DND-41 (cell line): ENCODE results near the gene TBC1D14.
"Not testable (repeated sequence)": the region's sequence is repeated elsewhere in the genome, so short reads cannot be mapped to it uniquely, and the experiment has no call there.

Source experiments
- ATAC-seq: fragments of 200-7000 bp; cut with Tn5 transposase; 3 replicates; pipeline ENCODE4 v1.9.1; 2021; ENCODE audit warnings: low read depth; ENCODE audit not compliant: insufficient read depth
- DNase-seq: peaks from one replicate; pipeline ENCODE4 v3.0.0-alpha.2; 2020
- H2AFZ ChIP-seq: 2 replicates; pipeline ENCODE4 v1.6.0; 2012; ENCODE audit warnings: low read depth, low read length
- H3K27ac ChIP-seq: 2 replicates; pipeline ENCODE4 v1.5.1; 2012; ENCODE audit warnings: low read length, inconsistent platforms
- H3K27me3 ChIP-seq: fragments of 200-600 bp; sonication (generic); 2 replicates; pipeline ENCODE4 v1.6.0; 2012; ENCODE audit warnings: low read length, mild to moderate bottlenecking, inconsistent platforms; ENCODE audit not compliant: insufficient read depth, poor library complexity
- H3K36me3 ChIP-seq: 2 replicates; pipeline ENCODE4 v1.5.1; 2012; ENCODE audit warnings: low read length, inconsistent platforms; ENCODE audit not compliant: insufficient read depth
- H3K4me1 ChIP-seq: 2 replicates; pipeline ENCODE4 v1.5.1; 2012; ENCODE audit warnings: mild to moderate bottlenecking, low read length; ENCODE audit not compliant: insufficient read depth
- H3K4me2 ChIP-seq: 2 replicates; pipeline ENCODE4 v1.6.0; 2012; ENCODE audit warnings: mild to moderate bottlenecking, moderate library complexity, low read length, inconsistent platforms; ENCODE audit not compliant: insufficient read depth
- H3K4me3 ChIP-seq, 2 experiments: fragments of 200-600 bp in 1 of 2; shearing (Covaris generic) in 1 of 2; 2 replicates each; pipeline ENCODE4 v1.5.1; 2012 to 2016; ENCODE audit warnings: inconsistent platforms in 2 of 2, low read length in 2 of 2, mild to moderate bottlenecking in 2 of 2, low read depth in 1 of 2, moderate library complexity in 1 of 2
- H3K79me2 ChIP-seq: 2 replicates; pipeline ENCODE4 v1.6.0; 2012; ENCODE audit warnings: low read length, inconsistent platforms; ENCODE audit not compliant: insufficient read depth
- H3K9ac ChIP-seq: 2 replicates; pipeline ENCODE4 v1.6.0; 2012; ENCODE audit warnings: low read depth, mild to moderate bottlenecking, inconsistent platforms, low read length, moderate library complexity
- H3K9me3 ChIP-seq: 2 replicates; pipeline ENCODE4 v1.5.1; 2012; ENCODE audit warnings: low read length, moderate library complexity, mild to moderate bottlenecking, inconsistent platforms; ENCODE audit not compliant: insufficient read depth, severe bottlenecking
- H4K20me1 ChIP-seq: 2 replicates; pipeline ENCODE4 v1.6.0; 2012; ENCODE audit warnings: low read length; ENCODE audit not compliant: insufficient read depth
- EZH2 ChIP-seq: IDR thresholded peaks from 3 replicates; pipeline ENCODE4 v1.6.1; 2012; ENCODE audit warnings: borderline replicate concordance, low read depth, mild to moderate bottlenecking, moderate library complexity, low read length, inconsistent platforms; ENCODE audit not compliant: severe bottlenecking
- TF ChIP-seq, protein P1 (sequence below): IDR thresholded peaks from 2 replicates; pipeline ENCODE4 v1.5.1; 2012; ENCODE audit warnings: borderline replicate concordance, low read length, moderate library complexity, mild to moderate bottlenecking; ENCODE audit not compliant: poor library complexity, severe bottlenecking; ENCODE audit errors: extremely low read depth

Gene TBC1D14

GRCh38 chr4:6902318-6903042 lies 7.1 kb upstream of the TBC1D14 start:
- TF ChIP-seq, protein P1, sequence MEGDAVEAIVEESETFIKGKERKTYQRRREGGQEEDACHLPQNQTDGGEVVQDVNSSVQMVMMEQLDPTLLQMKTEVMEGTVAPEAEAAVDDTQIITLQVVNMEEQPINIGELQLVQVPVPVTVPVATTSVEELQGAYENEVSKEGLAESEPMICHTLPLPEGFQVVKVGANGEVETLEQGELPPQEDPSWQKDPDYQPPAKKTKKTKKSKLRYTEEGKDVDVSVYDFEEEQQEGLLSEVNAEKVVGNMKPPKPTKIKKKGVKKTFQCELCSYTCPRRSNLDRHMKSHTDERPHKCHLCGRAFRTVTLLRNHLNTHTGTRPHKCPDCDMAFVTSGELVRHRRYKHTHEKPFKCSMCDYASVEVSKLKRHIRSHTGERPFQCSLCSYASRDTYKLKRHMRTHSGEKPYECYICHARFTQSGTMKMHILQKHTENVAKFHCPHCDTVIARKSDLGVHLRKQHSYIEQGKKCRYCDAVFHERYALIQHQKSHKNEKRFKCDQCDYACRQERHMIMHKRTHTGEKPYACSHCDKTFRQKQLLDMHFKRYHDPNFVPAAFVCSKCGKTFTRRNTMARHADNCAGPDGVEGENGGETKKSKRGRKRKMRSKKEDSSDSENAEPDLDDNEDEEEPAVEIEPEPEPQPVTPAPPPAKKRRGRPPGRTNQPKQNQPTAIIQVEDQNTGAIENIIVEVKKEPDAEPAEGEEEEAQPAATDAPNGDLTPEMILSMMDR: no peak
- TF ChIP-seq EZH2: no peak
- H3K4me2 ChIP-seq: no peak overlapping the region
- no peak overlapping the region for H3K9ac ChIP-seq
- H3K36me3 ChIP-seq: no peaks in the 10 kb centered on the region
- H3K27me3 ChIP-seq: no peaks in the 10 kb centered on the region
- H3K4me1 ChIP-seq: no peaks in the 10 kb centered on the region
- no peak overlapping the region for H3K27ac ChIP-seq
- H3K79me2 ChIP-seq: no peaks in the 10 kb centered on the region
- no peaks in the 10 kb centered on the region for H3K9me3 ChIP-seq
- DNase-seq (no peak), ATAC-seq (no peak)
- H4K20me1 ChIP-seq: no peaks in the 10 kb centered on the region
- no peak overlapping the region for H3K4me3 ChIP-seq
- no peak overlapping the region for H2AFZ ChIP-seq

- Histone ChIP-seq H3K27ac (no peak overlapping the region), H3K9me3 (no peaks in the 10 kb centered on the region), H3K27me3 (no peaks in the 10 kb centered on the region), H3K4me3 (no peak overlapping the region), H2AFZ (no peak overlapping the region), H3K4me2 (no peak overlapping the region), H3K4me1 (peaks cover 16% of the 10 kb centered on the region), H3K79me2 (peaks cover 8% of the 10 kb centered on the region), H3K9ac (no peak overlapping the region), H4K20me1 (peaks cover 5% of the 10 kb centered on the region; the same call in 1 of the 2 replicates), H3K36me3 (no peaks in the 10 kb centered on the region)
- no peak for TF ChIP-seq EZH2
- TF ChIP-seq, protein P1: no peak
- DNase-seq (no peak), ATAC-seq (no peak)
These were observed 3.8 kb upstream of the TBC1D14 start for GRCh38 chr4:6905516-6906445.

DNA sequence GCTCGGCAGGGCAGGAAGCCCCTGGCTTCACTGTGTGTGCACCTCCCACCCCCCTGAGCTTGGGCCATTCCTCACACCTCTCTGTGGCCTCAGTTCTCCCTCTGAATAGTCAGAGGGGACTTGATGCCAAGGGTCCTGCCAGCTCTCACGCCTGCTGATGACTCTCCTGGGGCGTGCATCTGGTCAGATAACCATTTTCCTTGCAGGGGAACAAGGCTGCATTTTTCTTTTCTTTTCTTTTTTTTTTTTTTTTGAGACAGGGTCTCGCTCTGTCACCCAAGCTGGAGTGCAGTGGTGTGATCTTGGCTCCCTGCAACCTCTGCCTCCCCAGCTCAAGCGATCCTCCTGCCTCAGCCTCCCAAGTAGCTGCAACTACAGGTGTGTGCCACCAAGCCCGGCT lies 3.1 kb upstream of the TBC1D14 start:
- H3K4me1 ChIP-seq: peaks cover 23% of the 10 kb centered on the region
- not testable (repeated sequence) for H3K4me3 ChIP-seq, H3K27ac ChIP-seq, H2AFZ ChIP-seq, H3K9ac ChIP-seq, H3K27me3 ChIP-seq, H3K36me3 ChIP-seq, DNase-seq, ATAC-seq, H3K4me2 ChIP-seq, H3K9me3 ChIP-seq
- H4K20me1 ChIP-seq: peaks cover 12% of the 10 kb centered on the region; the same call in 1 of the 2 replicates
- H3K79me2 ChIP-seq: peaks cover 15% of the 10 kb centered on the region

DNA sequence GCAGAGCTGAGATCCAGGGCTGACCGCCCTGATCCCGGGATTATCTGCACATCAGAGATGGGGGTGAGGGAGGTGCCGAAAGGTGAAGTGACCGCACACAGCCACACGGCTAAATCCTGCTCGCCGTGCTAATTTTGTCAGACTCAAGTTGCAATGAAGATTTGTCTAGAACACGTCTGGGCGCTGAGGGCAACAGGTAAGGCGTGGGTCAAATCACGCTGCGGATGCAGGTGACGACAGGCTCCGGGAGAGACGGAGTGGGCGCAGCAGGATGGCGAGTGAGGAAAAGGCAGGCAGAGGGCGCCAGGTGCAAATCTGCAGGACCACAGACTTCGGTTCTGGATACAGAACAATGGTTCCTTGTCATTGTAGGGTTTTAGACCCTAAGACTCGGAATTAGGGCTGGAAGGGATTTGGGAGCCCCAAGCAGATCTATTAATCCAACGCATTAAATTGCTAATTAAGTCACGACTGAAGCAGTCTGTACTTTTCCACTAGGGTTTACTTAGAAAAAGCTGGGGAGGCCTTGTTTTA lies 1.9 kb upstream of the TBC1D14 start:
- no peaks in the 10 kb centered on the region for H3K9me3 ChIP-seq
- DNase-seq (no peak), ATAC-seq (no peak)
- H3K27ac ChIP-seq: no peak overlapping the region
- H4K20me1 ChIP-seq: peaks cover 14% of the 10 kb centered on the region; the same call in 1 of the 2 replicates
- H2AFZ ChIP-seq: no peak overlapping the region
- H3K27me3 ChIP-seq: no peaks in the 10 kb centered on the region
- H3K4me1 ChIP-seq: peaks cover 25% of the 10 kb centered on the region
- H3K4me3 ChIP-seq: no peak overlapping the region
- H3K4me2 ChIP-seq: no peak overlapping the region
- H3K79me2 ChIP-seq: peaks cover 18% of the 10 kb centered on the region
- H3K9ac ChIP-seq: no peak overlapping the region
- TF ChIP-seq EZH2: no peak
- TF ChIP-seq, protein P1: peak; percentile 43
- no peaks in the 10 kb centered on the region for H3K36me3 ChIP-seq
